Dermis microvascular lymphatic vessel endothelial cell (primary cell): ENCODE data around the gene ANKRD13A. TPM values are rescaled to one million over a fixed set of nuclear protein-coding genes. Genes with fewer than 3 reads are reported as not detected.
A peak's percentile ranks its signal among the peaks of the same experiment; 100 is the strongest.
"Not testable (repeated sequence)": the region's sequence is repeated elsewhere in the genome, so short reads cannot be mapped to it uniquely, and the experiment has no call there.

Experiments used
- DNase-seq, 2 donors: peaks; one replicate each; pipeline versions ENCODE4 v3.0.0 to v3.0.0-alpha.2; 2010; ENCODE audit warnings: low read depth in 2 of 2
- total RNA-seq: library from RNA; depleted of rRNA; stranded (reverse); fragments of >200 nt; gene quantifications from 2 replicates; pipeline ENCODE4 v1.2.1, GENCODE V29; 2014

Gene ANKRD13A
- total RNA-seq, 1 donor from 2014 or later = 46.1 TPM

DNA sequence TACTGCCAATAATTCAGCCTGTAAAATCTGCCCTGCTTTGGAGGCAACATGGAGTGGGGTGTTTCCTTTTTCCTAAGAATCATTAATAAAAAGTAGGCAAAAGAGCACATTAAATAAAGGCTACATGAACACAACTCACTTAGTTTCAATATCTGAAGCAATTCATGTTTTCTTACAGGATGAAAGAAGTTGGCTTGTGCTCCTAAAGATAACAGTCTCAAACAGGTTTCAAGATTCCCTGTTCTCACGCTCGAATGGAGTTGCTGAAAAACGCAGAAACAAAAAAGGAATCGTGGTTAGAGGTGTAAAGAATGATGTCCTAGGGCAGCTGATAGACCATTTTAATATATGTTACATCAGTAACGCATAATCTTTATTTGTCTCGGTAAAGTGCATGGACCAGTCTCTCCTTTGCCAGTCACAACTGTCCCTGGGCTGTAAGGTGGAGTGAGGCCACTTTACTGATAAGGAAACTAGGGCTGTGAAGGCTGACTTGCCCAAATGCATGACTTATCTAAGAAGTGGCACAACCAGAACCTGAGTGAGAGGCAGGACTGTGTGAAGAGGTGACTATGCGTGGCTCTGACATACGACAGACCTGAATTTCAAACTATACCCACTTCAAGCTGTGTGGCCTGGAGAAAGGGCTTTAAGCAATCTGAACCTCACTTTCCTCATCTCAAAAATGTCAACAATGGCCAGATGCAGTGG, 15.6 kb upstream of the ANKRD13A start:
- DNase-seq = no peak

DNA sequence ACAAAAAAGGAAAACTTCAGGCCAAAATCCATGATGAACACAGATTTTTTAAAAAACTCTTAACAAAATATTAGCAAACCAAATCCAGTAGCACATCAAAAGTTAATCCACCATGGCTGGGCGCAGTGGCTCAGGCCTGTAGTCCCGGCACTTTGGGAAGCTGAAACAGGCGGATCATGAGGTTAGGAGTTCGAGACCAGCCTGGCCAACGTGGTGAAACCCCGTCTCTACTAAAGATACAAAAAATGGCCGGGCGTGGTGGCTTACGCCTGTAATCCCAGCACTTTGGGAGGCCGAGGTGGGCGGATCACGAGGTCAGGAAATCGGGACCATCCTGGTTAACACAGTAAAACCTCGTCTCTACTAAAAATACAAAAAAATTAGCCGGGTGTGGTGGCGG, 13.0 kb upstream of the ANKRD13A start:
- DNase-seq = not testable (repeated sequence)

DNA sequence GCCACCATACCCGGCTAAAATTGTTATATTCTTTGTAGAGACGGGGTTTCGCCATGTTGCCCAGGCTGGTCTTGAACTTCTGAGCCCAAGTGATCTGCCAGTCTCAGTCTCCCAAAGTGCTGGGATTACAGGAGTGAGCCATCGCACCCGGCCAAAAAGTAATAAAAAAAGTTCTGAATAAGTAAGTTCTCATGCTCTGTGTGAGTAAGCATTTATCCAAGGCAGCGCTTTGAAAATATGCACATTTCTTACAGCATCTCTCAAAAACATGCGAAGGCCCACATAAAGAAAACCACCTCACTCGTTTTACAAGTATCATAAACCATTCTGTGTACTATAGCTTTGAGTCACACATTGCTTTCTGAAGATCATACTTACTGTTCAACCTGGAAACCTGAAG, 11.6 kb upstream of the ANKRD13A start:
- no peak for DNase-seq

DNA sequence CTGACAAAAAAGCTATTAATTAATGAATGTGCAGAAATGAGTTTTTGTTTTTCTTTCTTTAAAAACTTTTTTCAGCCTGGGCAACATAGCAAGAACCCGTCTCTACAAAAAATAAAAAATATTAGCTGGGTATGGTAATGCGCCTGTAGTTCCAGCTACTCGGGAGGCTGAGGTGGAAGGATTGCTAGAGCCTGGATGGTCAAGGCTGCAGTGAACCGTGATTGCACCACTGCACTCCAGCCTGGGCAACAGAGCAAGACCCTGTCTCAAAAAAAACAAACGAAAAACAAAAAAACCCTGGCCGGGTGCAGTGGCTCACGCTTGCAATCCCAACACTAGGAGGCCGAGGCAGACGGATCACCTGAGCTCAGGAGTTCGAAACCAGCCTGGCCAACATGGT, 11.0 kb upstream of the ANKRD13A start:
- DNase-seq = no peak

DNA sequence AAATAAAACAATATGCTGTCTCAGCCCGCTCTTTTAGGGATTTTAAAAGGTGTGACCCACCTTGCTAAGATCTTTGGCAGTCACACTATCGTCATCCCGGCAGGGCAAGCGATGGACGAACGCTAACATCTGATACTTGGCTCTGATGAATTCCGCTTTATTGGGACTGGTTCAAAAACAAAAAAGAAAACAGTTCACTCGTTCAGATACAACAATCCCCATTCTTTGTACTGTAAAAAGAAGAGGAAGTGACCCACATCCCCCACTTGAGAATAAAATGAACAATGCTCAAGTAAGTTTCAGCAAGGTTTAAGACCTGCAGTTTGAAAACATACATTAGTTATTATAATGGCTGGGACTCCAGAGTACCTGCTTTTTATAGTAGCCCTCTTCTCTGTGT, 10.3 kb upstream of the ANKRD13A start:
- DNase-seq = peak in 1 of 2 donors; percentile 62

DNA sequence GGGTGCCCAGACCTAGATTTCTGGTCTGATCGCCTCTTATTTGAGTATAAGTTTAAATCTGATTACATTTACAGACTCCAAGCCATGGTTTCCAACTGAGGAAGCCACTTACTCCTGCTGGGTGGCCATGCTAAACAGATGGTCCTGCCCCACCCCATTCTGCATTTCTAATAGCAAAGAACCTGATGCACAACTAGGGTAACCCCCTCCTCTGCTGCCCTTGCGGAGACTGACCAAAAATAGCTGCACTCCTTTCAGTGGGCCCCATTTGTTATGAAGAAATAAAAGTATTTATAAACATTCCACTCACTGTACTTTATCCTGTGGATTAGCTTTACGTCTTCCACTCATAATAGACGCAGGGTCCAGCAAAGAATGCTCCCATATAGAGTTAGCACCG, 9.8 kb upstream of the ANKRD13A start:
- no peak for DNase-seq

DNA sequence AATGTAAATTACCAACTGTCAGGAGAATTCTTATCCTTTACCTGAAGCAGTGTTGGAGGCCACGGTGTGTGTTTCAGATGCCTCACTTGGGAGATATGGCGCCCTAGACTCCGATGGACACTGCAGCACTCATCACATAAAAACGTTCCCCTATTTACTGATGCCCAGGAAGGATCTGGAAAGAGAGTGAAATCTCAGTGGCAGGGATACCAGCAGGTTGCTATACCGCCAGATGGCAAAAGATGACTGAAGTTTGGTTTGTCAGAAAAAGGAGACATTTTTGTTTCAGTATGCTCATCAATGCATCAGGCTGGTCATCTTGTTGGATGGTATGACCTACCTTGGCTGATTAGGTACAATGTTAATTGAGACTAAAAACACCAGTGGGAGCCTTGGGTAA, 7.6 kb upstream of the ANKRD13A start:
- DNase-seq = no peak

DNA sequence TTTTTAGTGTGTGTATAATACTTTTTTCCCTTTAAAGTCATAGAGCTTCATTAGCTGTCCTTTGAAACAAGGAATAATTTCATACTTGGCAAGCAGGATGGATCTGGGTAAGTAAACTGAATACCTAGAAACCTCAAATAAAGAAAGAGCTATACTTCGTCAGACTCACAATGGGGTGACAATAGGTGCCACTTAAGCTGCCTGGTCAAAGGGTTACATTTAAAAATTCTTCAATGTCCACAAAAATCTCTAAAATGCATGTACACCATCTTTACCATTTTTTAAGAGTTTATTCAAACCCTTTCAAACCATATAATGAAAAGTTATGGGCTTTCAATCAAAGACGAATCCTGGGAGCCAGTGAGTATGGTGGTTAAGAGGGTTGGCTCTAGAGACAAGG, 6.1 kb upstream of the ANKRD13A start:
- DNase-seq = no peak

DNA sequence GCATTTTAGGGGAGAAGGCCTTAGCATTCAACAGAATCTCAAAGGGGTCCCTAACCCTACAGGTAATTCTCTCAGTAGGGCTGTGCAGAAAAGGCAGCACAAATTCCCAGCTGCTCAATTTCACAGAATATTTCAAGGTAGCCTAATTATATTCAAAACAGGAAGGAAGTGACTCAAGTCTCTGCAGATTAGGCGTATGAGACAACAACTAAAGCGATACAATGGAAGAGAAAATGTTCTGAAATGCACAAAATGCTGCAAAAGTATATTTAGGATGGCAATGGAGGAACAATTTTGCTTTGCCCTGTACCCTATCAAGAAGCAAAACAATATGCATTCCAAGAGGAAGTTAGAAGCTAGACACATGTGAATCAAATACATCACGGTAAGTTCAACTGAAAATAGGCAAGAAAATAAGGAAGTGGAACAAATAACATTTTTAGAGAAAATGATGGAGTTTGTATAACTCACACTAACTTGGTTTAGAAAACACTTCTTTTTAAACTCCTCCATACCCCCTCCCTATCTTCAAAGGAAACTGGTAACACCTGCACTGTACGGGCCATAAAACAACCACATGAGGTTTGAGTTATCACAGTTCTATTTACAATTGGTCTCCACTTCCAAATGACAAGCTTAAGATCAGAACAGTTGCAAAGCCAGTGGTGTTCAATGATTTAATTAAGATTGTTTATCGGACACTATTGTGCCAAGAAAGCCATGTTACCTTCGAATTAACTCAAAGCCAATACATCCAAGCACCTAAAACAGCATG, 4.6 kb upstream of the ANKRD13A start:
- peak in 1 of 2 donors; percentile 50 for DNase-seq

DNA sequence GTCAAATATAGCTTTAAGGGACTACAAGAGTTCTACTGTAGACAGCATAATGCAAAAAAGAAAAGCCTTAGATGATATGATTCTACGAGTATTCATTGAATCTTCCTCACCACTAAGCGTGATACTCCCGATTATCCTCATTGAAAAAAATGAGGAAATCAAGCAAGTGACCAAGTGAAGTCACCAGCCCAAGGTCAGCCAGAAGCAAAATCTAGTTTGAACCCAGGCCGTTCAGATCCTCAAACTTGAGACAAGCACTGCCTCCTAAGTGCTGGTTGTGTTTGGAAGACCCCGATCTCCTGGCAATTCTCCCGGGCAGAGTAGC, 3.9 kb upstream of the ANKRD13A start:
- DNase-seq = peak in 1 of 2 donors; percentile 13

DNA sequence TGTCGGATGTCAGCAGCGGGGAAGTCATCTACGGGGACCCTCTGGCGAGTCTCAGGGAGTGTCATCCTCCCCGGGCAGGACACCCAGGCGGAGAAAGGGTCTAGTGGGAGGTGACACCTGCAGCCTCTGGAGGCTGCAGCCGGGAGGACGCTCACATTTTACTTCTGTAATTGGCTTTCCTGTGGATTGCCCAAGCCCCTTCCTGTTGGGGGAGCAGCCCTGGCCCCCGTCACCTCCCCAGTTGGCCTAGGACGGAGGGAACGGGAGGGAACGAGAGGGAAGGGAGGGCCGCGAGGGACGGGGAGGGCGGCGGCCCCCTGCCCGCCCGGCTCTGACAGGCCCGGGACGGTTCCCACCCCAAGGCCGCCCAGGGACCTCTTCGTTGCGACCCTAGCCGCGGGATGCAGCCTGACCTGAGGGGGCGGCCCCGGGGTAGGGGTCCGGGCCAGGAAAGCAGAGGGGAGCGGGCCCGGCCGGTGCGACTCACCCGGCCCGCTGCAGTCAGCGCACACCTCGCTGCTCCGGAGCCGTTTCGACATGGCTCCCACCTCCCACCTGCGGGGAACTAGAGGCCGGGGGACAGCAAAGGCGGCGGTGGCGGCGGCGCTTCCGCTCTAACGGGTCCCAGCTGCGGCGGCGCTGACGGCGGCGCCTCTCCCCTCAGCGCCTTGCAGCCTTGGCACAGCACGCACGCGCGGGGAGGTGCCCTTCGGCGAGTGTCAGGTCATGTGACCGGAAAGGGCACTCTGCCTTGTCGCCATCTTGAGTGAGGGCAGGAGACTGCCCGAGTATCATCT, 3.3 kb upstream of the ANKRD13A start, which contains the start of gene GIT2:
TSS of gene GIT2 (minus strand) at position 683 of the 797 bp plus-strand sequence. CDS start at position 539, 144 bp downstream.
- peak; percentile 77 to 90 for DNase-seq

DNA sequence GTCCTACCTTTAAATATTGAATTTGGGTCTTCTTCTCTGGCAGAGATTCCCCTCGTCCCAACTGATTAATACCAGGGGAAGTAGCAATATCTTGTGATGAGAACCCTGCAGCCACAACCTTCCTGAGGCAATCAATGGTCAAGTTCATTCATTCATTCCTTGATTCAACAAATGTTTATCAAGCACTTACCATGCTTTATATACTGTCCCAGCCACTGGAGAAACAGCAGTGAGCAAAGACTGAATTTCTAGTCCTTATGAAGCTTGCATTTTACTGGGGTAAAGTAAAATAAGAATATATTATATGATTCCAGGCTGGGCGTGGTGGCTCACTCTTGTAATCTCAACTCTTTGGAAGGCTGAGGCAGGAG, 2.8 kb upstream of the ANKRD13A start:
- no peak for DNase-seq

DNA sequence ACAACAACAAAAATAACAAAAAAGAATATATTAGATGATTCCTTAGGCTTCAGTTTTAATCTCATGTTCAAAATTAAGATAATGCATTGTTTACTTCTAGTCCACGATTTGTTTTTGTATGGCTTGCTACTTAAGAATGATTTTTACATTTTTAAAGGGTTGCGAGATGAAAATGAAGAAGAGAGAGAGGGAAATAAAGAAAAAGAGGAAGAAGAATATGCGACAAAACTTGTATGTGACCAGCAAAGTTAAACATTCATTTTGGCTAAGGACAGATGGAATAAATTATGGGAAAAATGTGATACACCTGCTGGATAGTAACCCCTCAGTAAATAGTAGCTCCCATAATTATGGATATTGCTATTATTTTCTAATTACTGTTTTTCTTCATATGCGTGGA, 1.8 kb upstream of the ANKRD13A start:
- no peak for DNase-seq

DNA sequence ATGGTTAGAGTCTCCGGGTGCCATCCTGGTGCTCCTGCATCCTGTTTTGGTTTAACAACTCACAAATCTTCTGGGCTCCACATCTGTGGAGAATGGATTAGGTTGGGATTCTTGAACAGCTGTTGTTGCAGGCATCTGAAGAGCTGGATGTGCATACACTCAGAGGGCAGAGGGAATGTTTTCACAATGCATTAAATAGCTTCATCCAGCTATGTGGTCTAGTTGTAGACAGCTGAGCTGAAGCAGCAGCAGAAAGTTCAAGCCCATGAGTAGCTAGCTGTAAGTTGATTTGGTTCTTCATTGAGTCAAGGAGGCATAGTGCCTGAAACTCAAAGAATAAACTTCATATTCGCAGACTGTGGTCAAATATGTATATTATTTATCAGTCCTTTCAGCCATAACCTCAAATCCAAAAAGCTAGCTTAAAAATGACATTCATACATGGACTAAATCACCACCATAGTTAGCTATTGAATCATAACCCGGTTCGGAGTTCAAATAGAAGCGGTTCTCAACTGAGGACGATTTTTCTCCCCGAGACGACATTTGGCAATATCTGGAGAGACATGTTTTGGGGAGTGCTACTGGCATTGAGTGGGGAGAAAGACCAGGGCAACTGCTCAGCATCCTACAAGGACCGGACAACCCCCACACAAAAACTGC, 858 bp upstream of the ANKRD13A start:
- no peak for DNase-seq

DNA sequence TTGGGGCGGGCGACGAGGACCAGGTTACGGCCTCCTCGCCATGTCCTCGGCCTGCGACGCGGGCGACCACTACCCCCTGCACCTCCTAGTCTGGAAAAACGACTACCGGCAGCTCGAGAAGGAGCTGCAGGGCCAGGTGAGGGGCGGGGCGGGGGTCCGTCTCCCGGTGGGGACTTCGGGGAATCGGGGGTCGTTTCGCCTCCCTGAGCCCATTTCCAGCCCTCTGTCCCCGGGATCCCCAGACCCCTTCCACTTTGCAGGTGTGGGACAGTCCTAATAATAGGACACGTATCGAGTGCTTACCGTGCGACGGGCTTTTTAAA, 380 bp downstream of the ANKRD13A start:
- DNase-seq = no peak

DNA sequence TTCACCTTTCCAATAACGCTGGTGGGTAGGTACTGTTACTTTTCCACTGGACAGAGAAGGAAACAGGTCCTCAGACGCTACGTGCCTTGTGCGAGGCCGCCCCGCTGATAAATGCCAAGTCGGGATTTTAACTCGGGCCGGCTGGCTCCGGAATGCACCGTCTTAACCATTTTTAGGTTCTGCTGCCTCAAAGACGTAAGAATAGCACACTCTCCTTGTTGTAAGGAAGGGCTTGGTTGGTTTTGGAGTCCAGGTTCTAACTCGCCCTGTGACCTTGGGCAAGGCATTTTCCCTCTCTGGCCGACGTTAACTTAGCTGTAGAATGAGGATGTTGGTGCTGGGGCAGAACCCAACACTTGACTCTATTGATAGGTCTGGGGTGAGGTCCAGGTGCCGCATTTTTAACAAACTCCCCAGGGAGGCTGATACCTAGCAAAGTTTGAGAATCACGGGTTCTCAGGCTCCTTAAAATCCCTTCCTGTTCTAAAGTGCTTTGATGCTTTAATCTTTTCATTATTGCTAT, 814 bp downstream of the ANKRD13A start:
- DNase-seq = peak in 1 of 2 donors; percentile 24

DNA sequence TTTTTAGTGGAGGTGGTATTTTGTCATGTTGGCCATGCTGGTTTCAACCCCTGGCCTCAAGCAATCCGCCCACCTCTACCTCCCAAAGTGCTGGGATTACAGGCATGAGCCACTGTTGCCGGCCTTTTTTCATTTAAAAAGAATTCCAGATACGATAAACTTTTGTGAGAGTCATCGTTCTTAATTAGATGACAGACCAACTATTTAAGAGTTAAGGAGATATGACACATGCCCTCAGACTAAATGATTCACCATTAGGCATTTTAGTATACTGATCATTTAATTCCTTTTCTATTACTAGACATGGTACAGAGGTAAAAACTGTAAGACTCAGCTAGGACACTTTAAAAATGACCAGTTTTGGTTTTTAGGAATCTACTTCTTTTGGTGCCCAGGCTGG, 2.4 kb downstream of the ANKRD13A start:
- no peak for DNase-seq

DNA sequence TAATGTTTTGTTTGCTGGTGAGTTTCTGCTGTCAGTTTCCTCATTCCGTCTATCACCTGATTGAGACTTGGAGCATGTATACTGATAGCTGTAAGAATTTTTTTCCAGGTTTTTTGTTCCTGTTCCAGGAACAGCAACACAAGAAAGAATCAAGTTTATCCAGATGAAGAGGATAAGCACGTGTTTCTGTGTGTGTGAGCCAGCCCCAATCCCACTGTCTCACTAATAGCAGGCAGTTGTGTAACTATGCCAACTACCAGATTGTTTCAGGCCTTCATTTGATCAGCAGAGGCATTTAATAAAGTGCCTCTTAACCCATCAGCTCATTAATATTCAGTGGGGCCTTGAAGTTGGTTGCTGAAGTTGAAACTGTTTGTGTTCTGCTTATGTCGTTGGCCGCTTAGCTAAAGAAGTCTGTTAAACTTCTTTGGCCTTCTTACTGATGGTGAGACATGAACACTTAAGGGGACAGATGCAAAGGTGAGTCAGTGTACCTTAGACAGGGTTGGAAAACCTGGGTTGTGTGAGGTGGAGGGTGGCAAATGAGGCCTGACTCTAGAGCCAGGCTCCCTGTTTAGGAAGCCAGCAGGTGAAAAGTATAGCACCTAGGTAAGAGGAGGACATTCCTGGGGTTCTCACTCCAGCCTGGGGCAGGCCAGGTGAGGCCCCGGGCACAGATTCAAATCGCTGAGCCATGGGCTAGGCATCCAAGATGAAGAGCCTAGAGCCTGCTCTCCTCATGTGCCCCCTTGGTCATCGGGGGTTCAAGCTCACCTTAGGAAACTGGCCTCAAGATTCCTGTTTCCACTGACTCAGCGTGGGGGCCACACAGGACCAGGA, 3.7 kb downstream of the ANKRD13A start:
- DNase-seq = no peak

DNA sequence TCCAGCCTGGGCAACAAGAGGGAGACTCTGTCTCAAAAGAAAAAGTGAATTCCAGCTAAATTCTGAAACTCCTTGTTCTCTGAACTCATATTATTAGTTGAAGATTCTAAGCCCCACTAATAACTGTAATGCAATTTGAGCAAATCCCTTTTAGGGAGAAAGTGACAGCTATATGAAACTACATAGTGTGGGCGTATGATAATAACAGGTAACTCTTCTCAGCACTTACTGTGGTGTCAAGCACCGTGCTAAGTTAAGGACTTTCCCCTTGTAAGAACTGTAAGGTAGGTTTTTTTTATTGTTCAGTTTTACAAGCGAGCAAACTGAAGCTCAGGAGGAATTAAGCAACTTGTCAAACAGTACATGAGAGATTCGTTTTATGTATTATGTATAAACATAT, 5.4 kb downstream of the ANKRD13A start:
- no peak for DNase-seq

DNA sequence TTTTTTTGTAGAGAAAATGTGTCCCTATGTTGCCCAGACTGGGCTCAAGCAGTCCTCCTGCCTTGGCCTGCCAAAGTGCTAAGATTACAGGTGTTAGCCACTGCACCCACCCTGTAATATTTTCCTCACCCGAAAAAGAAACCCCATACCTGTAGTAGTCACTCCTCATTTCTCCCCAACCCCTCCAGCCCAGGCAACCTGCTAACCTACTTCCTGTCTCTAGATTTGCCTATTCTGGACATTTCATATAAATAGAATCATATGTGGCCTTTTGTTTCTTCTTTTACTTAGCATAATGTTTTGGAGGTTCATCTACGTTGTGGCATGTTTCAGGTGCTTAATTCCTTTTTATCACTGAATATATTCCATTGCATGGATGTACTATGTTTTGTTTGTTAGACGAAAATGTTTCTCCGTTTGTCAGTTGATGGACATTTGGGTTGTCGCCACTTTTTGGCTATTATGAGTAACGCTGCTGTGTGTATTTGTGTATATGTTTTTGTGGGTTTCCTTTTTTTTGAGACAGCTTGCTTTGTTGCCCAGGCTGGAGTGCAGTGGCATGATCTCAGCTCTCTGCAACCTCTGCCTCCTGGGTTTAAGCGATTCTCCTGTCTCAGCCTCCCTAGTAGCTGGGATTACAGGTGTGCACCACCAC, 6.2 kb downstream of the ANKRD13A start:
- no peak for DNase-seq
